GM19463 (cell line): ENCODE measurements around the gene RELB.
"Not testable (repeated sequence)": the region's sequence is repeated elsewhere in the genome, so short reads cannot be mapped to it uniquely, and the experiment has no call there.

Source experiments
- ATAC-seq: cut with Tn5 transposase; IDR thresholded peaks from one replicate; pipeline ENCODE4 v1.9.1; 2021; ENCODE audit warnings: mild to moderate bottlenecking, moderate library complexity; ENCODE audit not compliant: unreplicated experiment

RELB gene

DNA sequence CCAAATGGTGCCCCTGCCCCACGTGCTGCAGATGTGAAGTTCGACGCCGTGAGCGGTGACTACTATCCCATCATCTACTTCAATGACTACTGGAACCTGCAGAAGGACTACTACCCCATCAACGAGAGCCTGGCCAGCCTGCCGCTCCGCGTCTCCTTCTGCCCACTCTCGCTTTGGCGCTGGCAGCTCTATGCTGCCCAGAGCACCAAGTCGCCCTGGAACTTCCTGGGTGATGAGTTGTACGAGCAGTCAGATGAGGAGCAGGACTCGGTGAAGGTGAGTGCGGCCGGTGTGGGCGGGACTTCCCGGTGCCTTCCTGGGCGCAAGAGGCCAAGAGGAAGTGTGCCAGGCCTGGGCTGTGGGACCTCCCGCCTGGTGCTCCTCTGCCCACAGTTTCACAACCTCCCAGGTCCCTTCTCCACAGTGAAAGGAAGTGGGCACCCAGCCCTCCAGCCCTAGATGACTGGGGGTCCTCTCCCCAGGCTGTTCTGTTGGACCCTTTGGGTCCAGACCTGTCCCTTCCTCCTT, 14.1 kb upstream of the RELB start:
- ATAC-seq: no peak

DNA sequence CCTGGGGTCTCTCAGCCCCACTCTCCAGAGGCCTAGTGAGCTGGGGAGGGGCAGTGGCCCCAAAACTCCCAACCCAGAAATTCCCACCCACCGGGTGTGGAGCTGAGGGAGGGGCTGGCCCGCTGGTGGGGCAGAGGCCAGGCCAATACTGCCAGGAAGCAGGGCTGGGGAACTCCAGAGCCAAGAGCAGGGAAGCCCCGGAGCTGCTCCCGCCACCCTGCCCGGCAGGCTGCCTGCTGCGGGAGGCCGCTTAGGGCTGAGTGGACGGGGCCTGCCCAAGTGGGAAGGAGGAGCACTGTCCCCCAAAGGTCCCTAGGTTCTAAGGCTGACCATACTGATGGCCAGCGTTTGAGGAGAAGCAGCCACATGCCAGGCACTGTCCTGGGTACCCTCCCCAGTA, 13.0 kb upstream of the RELB start:
- no peak for ATAC-seq

DNA sequence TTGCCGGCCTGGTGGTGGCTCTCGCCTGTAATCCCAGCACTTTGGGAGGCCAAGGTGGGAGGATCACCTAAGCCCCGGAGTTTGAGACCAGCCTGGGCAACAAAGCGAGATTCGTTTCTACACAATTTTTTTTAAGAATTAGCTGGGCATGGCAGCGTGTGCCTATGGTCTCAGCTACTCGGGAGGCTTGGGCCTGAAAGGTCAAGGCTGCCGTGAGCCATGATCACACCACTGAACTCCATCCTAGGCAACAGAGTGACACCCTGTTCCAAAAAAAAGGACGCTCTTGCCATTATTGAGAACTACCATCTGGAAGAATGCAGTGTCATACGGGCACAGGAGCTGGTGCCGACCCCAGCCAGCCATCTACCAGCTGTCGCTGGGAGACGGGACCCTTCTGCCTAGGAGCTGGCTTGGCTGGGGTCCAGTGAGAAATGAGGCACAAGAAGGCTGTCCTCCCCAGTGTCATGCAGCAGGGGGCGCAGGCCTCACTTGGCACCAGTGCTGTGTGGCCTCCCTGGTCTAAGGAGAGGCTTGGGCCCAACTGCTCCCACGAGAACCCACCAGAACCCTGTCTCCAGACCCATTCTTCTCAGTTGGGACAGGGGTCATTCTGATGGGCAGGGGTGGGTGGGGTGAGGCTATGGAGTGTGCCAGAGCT, 12.2 kb upstream of the RELB start:
- ATAC-seq: no peak

DNA sequence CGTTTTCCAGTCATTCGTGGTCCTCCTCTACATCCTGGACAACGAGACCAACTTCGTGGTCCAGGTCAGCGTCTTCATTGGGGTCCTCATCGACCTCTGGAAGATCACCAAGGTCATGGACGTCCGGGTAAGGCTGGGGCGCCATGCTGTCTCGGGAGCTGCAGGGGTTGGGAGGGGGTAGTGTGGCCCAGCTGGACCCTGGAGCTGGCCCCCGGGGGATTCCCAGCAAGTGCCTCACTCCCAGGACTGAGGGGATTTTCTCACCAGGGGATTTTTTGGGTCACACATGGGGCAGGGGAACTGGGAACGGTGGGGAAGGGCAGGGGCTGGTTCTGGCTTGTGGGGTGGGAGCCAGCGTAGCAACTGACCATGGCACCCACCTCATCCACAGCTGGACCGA, 10.8 kb upstream of the RELB start:
- no peak for ATAC-seq

DNA sequence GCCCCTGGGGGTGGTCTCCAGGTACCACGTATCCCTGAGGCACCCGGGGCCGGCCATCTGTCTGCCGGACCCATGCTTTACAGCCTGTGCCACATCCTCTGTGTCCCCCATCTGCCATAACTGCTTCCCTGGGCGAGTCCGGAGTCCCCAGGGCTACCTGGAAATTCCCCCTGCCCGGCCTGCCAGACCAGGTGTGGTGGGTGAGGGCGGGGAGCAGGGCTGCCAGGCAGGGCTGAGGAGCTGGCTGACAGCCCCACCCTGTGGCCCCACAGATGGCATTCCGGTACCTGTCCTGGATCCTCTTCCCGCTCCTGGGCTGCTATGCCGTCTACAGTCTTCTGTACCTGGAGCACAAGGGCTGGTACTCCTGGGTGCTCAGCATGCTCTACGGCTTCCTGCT, 10.3 kb upstream of the RELB start:
- no peak for ATAC-seq

DNA sequence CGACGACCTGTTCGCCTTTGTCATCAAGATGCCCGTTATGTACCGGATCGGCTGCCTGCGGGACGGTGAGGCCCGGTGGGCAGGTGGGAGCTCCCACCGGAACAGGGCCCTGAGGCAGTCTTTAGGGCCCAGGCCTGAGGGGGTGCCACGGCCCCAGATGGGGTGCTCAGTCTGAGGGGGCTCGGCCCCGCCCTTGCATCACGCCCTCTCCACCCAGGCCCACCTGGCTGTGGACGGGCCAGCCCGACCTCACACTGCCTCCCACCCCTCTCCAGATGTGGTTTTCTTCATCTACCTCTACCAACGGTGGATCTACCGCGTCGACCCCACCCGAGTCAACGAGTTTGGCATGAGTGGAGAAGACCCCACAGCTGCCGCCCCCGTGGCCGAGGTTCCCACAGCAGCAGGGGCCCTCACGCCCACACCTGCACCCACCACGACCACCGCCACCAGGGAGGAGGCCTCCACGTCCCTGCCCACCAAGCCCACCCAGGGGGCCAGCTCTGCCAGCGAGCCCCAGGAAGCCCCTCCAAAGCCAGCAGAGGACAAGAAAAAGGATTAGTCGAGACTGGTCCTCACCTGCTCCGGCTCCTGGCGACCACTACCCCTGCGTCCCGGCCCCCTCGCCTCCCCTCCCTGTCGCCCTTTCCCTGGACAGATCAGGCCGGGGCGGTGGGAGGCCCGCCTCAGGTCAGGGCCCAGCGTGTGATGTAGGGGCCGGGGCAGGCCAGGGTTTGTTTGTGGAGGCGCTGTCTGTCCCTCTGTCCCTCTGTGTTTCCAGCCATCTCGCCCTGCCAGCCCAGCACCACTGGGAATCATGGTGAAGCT, 8.7 kb upstream of the RELB start:
- no peak for ATAC-seq

DNA sequence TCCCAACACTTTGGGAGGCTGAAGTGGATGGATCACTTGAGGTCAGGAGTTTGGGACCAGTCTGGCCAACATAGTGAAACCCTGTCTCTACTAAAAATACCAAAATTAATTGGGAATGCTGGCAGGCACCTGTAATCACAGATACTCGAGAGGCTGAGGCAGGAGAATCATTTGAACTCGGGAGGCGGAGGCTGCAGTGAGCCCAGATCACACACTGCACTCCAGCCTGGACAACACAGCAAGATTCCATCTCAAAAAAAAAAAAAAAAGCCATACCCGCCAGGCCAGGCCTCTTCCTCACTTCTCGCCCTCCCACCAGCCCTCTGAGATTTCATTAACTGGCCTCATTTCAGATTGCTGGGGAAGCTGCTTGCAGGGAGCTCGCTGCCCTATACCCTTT, 7.7 kb upstream of the RELB start:
- no peak for ATAC-seq

DNA sequence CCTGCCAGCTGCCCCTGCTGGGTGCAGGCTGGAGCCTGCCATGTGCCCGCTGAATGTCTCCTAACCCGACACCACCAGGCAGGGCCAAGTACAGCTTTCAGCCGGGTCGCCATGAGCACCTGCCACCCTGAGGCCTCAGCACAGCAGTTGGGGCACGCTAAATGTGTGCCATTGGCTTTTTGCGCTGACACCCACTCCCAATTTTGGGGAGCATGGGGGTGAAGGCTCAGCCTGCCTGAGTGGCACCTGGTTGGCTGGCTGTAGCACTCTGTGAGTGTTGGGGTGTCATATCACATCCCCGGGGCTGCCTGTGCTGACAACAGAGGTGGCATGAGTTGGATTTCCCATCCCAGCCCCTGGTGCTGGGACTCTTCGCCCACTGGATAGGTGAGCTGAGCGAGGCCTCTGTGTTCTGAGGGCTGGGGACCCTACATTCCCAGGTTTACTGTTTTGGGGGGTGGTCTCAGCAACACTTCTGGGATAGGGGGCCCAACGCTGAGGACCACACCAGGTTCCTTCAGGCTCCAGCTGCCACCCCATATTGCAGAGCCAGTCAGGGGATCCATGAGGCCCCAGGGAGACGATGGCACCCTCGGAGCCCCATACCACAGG, 7.2 kb upstream of the RELB start:
- no peak for ATAC-seq

DNA sequence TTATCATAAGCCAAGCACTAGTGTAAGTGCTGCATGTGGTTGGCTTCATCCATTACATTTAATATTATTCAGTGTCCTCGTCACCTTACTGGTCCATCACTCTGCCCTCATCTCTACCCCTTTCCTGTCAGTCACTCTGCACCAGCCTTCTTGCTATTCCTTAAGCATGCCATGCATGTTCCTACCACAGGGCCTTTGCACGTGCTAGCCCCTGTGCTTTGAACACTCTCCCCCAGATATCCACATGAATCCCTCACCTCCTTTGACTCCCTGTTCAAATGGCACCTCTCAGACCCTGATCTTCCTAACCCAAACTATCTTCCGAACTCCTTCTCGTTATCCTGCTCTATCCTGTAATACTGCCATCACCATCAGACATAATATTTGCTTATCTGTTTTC, 3.2 kb upstream of the RELB start:
- ATAC-seq: no peak

DNA sequence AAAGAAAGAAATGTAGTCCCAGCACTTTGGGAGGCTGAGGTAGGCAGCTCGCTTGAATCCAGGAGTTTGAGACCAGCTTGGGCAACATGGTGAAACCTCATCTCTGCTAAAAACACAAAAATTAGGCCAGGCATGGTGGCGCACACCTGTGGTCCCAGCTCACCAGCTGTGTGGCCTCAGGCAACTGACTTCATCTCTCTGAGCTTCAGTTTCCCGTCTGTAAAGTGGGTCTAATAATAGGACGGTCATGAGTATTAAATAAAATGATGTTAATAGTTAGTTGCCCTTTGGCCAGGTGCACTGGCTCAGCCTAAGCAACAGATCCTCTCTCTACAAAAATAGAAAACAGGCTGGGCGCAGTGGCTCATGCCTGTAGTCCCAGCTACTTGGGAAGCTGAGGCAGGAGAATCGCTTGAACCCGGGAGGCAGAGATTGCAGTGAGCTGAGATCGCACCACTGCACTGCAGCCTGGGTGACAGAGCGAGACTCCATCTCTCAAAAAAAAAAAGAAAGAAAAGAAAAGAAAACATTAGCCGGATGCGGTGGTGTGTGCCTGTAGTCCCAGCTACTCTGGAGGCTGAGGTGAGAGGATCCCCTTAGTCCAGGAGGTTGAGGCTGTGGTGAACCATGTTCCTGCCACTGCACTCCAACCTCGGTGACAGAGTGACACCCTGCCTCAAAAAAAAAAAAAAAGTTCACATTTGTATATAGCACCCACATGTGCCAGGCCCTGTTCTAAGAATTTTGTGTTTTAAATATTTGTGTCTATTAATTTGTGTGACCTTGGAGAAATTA, 1.9 kb upstream of the RELB start:
- not testable (repeated sequence) for ATAC-seq

DNA sequence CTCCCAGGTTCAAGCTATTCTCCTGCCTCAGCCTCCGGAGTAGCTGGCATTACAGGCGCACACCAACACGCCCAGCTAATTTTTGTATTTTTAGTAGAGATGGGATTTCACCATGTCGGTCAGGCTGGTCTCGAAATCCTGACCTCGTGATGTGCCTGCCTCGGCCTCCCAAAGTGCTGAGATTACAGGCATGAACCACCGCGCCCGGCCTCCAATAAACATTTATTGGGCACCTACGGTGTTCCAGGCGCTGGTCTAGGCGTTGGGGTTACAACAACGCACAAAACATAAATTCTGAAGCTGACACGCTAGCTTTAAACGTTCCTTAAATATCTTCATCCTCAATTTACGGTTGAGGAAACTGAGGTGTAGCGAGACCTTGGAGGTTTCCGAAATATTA, 599 bp upstream of the RELB start:
- ATAC-seq: not testable (repeated sequence)

DNA sequence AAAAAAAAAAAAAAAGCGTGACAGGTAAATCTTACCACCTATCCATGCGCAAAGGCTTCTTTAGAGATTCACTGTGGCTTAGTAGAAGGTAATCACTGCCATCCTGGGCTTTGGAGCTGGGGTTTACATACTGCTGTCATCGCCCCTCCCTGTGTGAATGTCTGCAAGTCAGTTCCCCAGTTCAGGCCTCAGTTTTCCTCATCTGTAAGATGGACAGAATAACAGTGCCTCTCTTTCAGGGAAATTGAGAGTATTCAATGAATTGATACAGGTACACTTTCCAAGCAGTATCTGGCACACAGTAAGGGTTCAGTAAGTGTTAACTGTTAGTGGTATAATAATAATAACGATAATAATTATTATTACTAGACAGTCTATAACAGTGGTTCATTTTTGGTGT, 2.2 kb downstream of the RELB start:
- no peak for ATAC-seq

DNA sequence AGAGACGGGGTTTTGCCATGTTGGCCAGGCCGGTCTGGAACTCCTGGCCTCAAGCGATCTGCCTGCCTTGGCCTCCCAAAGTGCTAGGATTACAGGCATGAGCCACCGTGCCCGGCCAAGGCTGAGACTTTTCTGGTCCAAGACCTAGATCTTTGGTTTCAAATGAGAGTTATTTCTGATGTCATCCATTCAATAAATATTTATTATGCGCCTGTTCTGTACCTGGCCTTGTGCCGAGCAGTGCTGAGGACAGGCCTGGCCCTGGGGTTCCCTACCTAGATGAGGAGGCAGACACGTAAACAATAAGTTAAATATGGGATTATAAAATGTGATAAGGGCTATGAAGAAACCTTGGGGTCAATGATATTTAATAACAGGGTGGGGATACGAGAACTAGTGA, 4.5 kb downstream of the RELB start:
- no peak for ATAC-seq

DNA sequence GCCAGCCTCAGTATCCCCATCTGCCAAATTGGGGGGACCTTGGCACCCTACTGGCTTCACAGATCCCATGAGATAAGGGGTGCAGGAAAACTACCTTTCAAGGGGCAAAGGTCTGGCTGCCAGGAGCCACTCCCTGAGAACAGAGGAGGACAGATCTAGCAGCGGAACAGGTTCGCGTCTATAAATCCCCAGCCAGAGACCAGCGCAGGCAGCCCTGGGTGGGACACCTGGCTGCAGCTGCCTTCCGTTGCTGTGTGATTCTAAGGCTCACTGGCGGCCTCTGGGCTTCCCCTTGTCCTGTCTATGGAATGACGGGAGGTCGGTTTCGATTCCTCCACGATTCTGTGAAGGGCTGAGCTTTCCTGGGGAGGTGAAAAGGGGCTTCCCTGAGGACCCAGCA, 7.3 kb downstream of the RELB start:
- ATAC-seq: no peak

DNA sequence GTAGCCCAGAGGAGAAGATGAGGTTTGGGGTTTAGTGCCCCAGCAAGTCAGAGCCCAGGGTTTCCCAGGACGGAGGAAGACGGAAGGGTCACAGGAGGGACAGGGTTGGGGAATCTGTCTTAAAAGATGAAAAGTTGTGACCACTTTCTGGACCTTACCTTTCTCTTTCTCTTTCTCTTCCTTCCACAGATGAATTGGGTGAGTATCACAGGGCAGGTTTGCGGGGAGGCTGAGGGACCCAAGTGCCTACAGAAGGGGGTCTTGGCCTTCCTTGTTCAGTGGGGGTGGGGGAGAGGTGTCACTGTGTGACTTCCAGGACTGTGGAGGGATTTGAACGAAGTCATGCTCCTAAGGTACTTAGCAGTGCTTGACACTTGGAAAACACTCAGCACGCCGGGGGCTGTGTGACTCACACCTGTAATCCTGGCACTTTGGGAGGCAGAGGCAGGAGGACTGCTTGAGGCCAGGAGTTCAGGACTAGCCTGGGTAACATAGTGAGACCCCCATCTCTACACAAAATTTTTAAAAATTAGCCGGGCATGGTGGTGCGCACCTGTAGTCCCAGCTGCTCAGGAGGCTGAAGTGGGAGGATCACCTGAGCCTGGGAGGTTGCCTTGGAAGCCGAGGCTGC, 8.5 kb downstream of the RELB start:
- no peak for ATAC-seq

DNA sequence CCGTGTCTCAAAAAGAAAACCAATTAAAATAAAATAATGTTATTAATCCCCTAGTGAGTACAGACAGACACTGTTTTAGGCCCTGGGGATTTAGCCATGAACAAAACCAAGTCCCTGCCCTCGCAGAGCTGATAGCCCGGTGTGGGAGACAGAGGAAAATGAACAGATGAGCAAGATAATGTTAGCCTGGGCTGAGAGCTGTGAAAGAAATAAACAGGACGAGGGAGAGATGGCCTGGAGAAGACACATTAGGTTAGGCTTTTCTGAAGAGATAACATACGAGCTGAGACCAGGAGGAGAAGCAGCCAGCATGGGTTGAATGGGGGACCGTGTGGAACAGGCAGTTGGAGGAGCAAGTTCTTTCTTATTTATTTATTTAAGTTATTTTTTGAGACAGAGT, 9.0 kb downstream of the RELB start:
- ATAC-seq: no peak

DNA sequence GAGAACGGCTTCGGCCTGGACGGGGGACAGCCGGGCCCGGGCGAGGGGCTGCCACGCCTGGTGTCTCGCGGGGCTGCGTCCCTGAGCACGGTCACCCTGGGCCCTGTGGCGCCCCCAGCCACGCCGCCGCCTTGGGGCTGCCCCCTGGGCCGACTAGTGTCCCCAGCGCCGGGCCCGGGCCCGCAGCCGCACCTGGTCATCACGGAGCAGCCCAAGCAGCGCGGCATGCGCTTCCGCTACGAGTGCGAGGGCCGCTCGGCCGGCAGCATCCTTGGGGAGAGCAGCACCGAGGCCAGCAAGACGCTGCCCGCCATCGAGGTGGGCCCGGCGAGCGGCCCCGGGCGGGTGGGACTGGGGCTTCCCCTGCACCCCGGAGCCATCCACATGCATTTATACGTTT, 10.7 kb downstream of the RELB start:
- no peak for ATAC-seq

DNA sequence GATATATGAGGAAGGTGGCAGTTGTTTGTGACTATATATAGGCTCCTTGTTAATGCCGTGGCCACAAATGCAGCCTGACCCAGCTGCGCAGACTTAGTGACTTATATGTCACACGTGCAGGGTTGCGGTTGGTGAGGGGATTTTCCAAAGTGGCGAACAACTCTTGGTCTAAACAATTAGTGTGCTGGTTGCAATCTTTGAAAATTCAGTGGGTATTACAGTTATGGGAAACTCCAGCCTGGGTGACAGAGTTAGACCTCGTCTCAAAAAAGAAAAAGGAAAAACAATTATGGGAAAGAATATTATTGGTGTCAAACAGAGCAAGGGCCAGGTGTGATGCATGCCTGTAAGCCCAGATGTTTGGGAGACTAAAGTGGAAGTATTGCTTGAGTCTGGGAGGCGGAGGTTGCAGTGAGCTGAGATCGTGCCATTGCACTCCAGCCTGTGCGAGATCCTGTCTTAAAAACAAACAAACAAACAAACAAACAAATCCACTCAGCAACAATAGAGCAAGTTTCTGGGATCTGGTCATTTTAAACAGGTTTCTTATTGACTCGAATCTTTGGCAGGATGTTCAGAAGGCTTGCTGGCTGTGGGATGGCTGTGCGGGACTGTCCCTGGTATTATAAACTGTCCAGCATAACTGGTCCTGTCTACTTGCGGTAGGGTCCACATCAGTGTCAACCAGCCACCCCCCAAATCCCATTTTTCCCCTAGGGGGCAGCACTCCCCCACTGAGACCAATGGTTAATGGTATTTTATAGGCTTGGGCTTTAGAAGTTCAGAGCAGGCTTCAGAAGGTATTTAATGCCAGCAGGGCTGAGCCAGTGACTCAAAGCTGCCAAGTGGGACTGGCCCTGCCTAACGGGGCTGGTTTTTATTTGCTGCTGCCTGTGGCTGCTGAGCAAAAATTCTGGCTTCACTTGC, 15.4 kb downstream of the RELB start:
- peak; percentile 81 for ATAC-seq

DNA sequence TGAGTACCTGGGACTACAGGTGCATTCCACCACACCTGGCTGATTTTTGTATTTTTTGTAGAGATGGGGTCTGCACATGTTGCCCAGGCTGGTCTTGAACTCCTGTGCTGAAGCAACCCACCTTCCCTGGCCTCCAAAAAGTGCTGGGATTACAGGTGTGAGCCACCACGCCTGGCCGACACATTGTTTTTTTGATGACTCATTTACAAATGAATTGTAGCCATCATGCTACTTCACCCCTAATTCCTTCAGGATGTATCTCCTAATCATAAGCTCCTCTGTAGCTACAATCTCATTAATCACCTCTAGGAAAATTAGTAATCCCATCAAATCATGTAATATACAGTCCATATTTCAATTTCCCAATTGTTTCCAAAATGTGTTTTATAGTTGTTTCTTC, 17.9 kb downstream of the RELB start:
- no peak for ATAC-seq

DNA sequence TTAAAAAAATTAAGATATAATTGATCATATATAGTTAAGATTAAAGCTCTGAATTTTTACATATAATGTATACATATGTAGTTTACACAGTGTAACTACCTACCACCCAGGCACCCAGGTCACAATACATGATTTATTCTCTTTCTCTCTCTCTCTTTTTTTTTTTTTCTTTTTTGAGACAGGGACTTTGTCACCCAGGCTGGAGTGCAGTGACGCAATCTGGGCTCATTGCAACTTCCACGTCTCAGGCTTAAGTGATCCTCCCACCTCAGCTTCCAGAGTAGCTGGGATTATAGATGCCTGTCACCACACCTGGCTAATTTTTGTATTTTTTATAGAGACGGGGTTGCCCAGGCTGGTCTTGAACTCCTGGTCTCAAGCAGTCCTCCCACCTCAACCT, 18.8 kb downstream of the RELB start:
- no peak for ATAC-seq
